Activated naive CD8-positive, alpha-beta T cell treated with anti-CD3 and anti-CD28 coated beads, Interleukin-2, amount 50 U/mL, for 24 hours (primary cell): Measurements from ENCODE around the gene TBC1D13.
"Not testable (repeated sequence)": the region's sequence is repeated elsewhere in the genome, so short reads cannot be mapped to it uniquely, and the experiment has no call there.

ENCODE experiments used
- ATAC-seq: fragments of 150-1000 bp; cut with Tn5 transposase; one replicate; pipeline ENCODE4 v1.10.0; 2021
- DNase-seq: peaks from one replicate; pipeline ENCODE4 v3.0.0; 2021
- H3K27ac Mint-ChIP-seq: one replicate; pipeline ENCODE4 v1.8.0; 2021; ENCODE audit warnings: mild to moderate bottlenecking, mixed read lengths
- H3K27me3 Mint-ChIP-seq: one replicate; pipeline ENCODE4 v1.8.0; 2021; ENCODE audit warnings: mixed read lengths
- H3K36me3 Mint-ChIP-seq: one replicate; pipeline ENCODE4 v1.8.0; 2021; ENCODE audit warnings: low read depth, mixed read lengths
- H3K4me1 Mint-ChIP-seq: one replicate; pipeline ENCODE4 v1.8.0; 2021; ENCODE audit warnings: mixed read lengths
- H3K4me3 Mint-ChIP-seq: one replicate; pipeline ENCODE4 v1.8.0; 2021; ENCODE audit warnings: mild to moderate bottlenecking, moderate library complexity, mixed read lengths
- H3K9me3 Mint-ChIP-seq: one replicate; pipeline ENCODE4 v1.8.0; 2021; ENCODE audit warnings: mixed read lengths

TBC1D13 gene

DNA sequence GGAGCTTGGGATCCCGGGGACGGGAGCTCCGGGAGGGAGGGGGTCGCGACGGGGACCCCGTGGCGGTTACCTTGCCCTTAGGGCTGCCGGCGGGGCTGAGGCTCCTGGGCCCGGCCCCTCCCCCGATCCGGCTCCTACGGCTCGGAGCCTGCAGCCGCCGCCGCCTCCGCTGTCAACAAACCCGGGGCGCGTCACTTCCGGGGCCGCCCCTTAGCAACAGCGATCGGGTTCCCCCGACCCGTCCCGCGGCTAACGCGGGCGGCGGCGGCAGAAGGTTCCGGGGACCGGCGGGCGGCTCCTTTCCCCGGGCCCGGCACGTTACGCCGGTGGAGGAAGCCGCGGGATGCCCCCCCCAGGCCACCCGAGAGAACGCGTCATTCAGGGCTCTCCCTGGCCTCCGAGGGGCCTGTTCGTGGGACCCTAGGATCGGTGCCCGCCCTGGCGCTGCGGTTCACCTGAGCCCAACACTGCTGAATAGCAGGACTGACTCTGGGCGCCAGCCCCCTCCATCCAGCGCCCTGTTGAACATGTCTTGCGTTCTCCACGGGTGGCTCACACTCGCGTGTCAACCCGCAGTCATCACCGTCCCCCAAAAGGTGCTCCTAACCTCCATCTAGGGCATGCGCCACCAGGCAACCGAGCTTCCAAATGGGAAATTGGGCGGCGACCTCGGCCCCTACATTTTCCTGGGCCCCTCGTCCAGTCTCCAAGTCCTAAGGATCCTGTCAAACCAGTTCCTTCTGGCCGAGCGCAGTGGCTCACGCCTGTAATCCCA lies 15.1 kb upstream of the TBC1D13 start, which contains the start of gene ZER1:
TSS of gene ZER1 (minus strand) at position 183 of the 775 bp plus-strand sequence. CDS start 16,362 bp downstream, outside the sequence.
- peak within 1 kb of the TSS; percentile 87 for H3K4me3 Mint-ChIP-seq
- H3K27ac Mint-ChIP-seq: peak within 1 kb of the TSS; percentile 64
- H3K4me1 Mint-ChIP-seq: peaks cover 15% of the 10 kb centered on the region
- DNase-seq: peak; percentile 97
- no peaks in the 10 kb centered on the region for H3K27me3 Mint-ChIP-seq
- peaks cover 7% of the 10 kb centered on the region for H3K36me3 Mint-ChIP-seq
- peak; percentile 94 for ATAC-seq
- H3K9me3 Mint-ChIP-seq: peaks cover 4% of the 10 kb centered on the region

DNA sequence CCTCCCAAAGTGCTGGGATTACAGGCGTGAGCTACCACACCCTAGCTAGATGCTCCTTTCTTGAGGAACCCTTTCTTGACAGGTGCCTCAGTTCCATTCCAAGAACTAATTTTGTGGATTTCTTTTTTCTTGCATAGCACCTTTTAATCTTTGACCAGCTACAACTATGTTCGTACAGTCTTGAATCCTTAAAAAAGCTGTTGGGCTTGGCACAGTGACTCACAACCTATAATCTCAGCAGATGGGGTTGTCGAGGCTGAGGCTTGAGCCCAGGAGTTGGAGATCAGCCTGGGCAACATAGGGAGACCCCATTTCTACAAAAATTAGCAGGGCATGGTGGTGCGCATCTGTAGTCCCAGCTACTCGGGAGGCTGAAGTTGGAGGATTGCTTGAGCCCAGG lies 14.0 kb upstream of the TBC1D13 start:
- Mint-ChIP-seq H3K27ac (no peak overlapping the region), H3K4me3 (no peak overlapping the region), H3K4me1 (peaks cover 15% of the 10 kb centered on the region), H3K9me3 (peaks cover 4% of the 10 kb centered on the region), H3K27me3 (no peaks in the 10 kb centered on the region), H3K36me3 (peaks cover 3% of the 10 kb centered on the region)
- ATAC-seq (no peak), DNase-seq (no peak)

DNA sequence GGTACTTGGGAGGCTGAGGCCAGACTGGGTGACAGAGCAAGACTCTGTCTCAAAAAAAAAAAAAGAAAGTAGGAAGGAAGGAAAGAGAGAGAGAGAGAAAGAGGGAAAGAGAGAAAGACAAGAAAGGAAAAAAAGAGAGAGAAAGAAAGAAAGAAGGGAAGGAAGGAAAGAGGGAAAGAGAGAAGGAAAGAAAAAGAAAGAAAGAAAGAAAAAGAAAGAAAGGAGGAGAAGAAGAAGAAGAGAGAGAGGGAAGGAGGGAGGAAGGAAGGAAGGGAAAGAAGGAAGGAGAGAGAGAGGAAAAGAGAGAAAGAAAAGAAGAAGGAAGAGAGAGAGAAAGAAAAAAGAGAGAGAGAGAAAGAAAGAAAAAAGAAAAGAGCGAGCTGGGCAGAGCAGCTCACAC lies 12.2 kb upstream of the TBC1D13 start:
- Mint-ChIP-seq H3K9me3 (peaks cover 4% of the 10 kb centered on the region), H3K4me1 (peaks cover 13% of the 10 kb centered on the region), H3K36me3 (peaks cover 3% of the 10 kb centered on the region), H3K4me3 (no peak overlapping the region), H3K27me3 (no peaks in the 10 kb centered on the region), H3K27ac (no peak overlapping the region)
- ATAC-seq (no peak), DNase-seq (no peak)

DNA sequence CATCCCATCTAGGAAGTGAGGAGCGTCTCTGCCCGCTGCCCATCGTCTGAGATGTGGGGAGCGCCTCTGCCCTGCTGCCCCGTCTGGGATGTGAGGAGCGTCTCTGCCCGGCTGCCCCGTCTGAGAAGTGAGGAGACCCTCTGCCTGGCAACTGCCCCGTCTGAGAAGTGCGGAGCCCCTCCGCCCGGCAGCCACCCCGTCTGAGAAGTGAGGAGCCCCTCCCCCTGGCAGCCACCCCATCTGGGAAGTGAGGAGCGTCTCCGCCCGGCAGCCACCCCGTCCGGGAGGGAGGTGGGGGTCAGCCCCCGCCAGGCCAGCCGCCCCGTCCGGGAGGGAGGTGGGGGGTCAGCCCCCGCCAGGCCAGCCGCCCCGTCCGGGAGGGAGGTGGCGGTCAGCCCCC lies 7.0 kb upstream of the TBC1D13 start:
- not testable (repeated sequence) for ATAC-seq

DNA sequence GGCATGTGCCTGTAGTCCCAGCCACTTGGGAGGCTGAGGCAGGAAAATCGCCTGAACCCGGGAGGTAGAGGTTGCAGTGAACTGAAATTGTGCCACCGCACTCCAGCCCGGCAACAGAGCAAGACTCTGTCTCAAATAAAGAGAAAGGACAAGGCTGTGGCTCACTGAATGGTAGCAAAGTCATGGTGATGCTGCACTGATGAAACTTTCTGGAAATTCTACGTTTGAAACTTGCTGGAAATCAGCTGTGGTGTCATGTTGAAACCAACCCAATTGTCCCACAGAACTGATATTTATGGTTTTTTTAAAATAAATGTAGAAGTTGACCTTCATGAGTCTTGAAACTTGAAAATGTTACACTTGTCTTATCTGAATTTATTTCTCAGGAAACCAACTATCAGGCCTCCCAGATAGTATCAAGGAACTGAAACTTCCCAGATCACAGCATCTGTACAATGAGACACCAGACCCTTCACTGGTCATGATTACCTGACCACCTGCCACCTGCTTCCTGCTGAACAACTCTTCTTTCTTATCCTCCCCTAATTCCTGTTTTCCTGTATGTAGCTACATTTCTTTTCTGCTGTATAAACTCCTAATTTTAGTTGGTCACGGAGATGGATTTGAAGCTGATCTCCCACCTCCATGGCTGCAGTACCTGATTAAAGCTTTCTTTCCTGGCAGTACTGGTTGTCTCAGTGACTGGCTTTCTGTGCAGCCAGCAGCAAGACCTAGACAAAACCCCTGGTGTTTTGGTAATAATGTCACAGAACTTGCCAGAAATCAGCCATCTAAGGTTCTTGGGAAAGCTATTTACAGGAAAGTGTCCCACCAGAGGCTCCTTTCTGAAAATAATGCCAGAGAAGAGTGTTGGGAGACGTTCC lies 5.6 kb upstream of the TBC1D13 start:
- DNase-seq: no peak
- Mint-ChIP-seq H3K9me3 (no peaks in the 10 kb centered on the region), H3K36me3 (no peaks in the 10 kb centered on the region), H3K4me3 (no peak overlapping the region), H3K4me1 (peaks cover 15% of the 10 kb centered on the region), H3K27me3 (no peaks in the 10 kb centered on the region), H3K27ac (peak overlapping the region; percentile 6)
- ATAC-seq: no peak

More for the DNA sequence above, 7.0 kb upstream of the TBC1D13 start:
- H3K4me3 Mint-ChIP-seq, H3K27ac Mint-ChIP-seq, H3K36me3 Mint-ChIP-seq, H3K9me3 Mint-ChIP-seq, DNase-seq, H3K27me3 Mint-ChIP-seq: not testable (repeated sequence)
- H3K4me1 Mint-ChIP-seq: peaks cover 14% of the 10 kb centered on the region

DNA sequence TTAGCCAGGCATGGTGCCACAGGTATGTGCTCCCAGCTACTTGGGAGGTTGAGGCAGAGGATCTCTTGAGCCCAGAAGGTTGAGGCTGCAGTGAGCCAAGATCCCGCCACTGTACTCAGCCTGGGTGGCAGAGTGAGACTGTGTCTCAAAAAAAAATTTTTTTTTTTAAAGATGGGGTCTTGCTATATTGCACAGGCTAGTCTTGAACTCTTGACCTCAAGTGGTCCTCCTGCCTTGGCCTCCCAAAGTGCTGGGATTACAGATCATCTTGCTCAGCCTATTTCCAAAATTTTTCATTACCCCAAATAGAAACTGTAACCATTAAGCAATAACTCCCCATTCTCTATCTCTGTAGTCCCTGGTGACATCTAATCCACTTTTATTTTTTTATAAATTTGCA lies 4.4 kb upstream of the TBC1D13 start:
- Mint-ChIP-seq H3K36me3 (no peaks in the 10 kb centered on the region), H3K4me1 (peaks cover 20% of the 10 kb centered on the region), H3K27me3 (no peaks in the 10 kb centered on the region), H3K4me3 (no peak overlapping the region), H3K27ac (no peak overlapping the region), H3K9me3 (no peaks in the 10 kb centered on the region)
- ATAC-seq: no peak
- DNase-seq: no peak

DNA sequence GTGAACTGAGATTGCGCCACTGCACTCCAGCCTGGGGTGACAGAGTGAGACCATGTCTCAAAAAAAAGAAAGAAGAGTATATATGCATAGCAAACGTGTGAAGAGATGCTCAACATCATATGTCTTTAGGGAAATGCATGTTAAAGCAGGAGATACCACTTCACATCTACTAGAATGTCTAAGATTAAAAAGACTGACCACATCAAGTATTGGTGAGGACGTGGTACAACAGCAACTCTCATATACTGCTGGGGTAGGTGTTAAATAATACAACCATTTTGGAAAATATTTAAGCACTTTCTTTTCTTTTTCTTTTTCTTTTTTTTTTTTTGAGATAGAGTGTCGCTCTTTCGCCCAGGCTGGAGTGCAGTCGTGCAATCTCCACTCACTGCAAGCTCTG lies 1.6 kb upstream of the TBC1D13 start:
- H3K4me1 Mint-ChIP-seq: peaks cover 32% of the 10 kb centered on the region
- no peaks in the 10 kb centered on the region for H3K9me3 Mint-ChIP-seq
- DNase-seq (no peak), ATAC-seq (no peak)
- H3K36me3 Mint-ChIP-seq: no peaks in the 10 kb centered on the region
- no peak overlapping the region for H3K4me3 Mint-ChIP-seq
- H3K27me3 Mint-ChIP-seq: no peaks in the 10 kb centered on the region
- H3K27ac Mint-ChIP-seq: no peak overlapping the region

DNA sequence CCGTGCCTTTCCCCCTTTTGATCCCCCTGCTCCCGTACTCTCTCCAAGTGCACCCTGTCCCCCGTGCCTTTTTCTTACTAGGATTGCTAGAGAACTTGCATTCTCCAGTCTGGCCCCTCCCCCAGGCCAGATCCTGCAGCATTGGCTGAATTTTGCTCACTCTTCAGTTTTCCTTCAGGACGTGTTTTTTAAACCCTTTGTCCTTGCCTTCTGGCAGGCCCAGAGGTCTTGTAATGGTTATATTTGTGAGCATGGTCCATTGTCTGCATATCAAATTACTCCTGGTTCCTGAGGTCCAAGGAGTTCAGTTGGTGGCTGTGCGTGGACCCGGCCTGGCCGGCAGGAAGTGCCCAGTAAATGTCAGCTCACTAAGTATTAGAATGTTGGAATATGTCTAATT lies 606 bp downstream of the TBC1D13 start:
- peaks cover 30% of the 10 kb centered on the region for H3K4me1 Mint-ChIP-seq

DNA sequence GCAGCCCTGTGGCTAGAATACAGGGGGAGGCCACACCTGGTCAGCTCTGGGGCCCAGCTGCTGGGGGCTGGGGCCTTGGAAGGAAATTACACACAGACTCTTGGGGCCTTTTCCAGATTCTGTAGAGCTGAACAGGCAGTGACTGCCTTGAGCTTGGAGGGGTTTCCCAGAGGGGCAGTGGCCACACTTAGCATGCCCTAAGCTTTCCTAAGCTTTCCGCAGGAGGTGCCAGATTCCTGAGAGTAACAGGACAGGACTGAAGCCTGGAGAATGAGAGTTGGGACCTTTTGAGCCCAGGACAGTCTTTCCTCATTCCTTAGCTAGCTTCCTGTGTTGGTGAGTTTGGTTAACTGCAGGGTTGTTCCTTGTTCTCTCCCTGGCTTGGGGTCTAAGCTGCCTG lies 1.4 kb downstream of the TBC1D13 start:
- H3K9me3 Mint-ChIP-seq: no peaks in the 10 kb centered on the region
- peak overlapping the region; percentile 18 for H3K27ac Mint-ChIP-seq
- ATAC-seq (no peak), DNase-seq (no peak)
- peak overlapping the region; percentile 86 for H3K4me3 Mint-ChIP-seq
- no peaks in the 10 kb centered on the region for H3K27me3 Mint-ChIP-seq
- H3K36me3 Mint-ChIP-seq: peaks cover 4% of the 10 kb centered on the region
- H3K4me1 Mint-ChIP-seq: peaks cover 33% of the 10 kb centered on the region

More for the DNA sequence above, 606 bp downstream of the TBC1D13 start:
- peak overlapping the region; percentile 84 for H3K27ac Mint-ChIP-seq
- no peaks in the 10 kb centered on the region for H3K9me3 Mint-ChIP-seq
- H3K36me3 Mint-ChIP-seq: peaks cover 4% of the 10 kb centered on the region
- peak overlapping the region; percentile 86 for H3K4me3 Mint-ChIP-seq
- H3K27me3 Mint-ChIP-seq: no peaks in the 10 kb centered on the region
- ATAC-seq: no peak
- peak; percentile 10 for DNase-seq

DNA sequence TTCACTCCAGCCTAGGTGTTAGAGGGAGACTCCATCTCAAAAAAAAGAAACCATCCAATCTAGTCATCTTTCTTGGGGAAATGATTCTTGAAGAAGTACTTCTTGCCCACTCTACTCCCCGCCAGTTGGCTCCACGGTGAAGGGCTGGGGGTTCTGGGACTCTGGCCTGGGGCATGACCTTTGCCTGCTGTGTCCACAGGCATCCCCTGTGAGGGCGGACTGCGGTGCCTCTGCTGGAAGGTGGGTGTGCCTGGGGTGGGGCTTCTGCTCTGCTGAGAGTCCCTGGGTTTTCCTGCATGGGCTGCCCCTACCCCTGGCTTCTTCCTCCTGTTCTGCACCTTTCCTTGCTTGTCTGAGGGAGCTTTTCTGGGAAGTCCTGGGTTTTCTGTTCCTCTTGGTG lies 3.5 kb downstream of the TBC1D13 start:
- no peak overlapping the region for H3K27ac Mint-ChIP-seq
- H3K9me3 Mint-ChIP-seq: no peaks in the 10 kb centered on the region
- peaks cover 27% of the 10 kb centered on the region for H3K4me1 Mint-ChIP-seq
- DNase-seq: no peak
- peaks cover 6% of the 10 kb centered on the region for H3K36me3 Mint-ChIP-seq
- no peak for ATAC-seq
- H3K4me3 Mint-ChIP-seq: no peak overlapping the region
- no peaks in the 10 kb centered on the region for H3K27me3 Mint-ChIP-seq

DNA sequence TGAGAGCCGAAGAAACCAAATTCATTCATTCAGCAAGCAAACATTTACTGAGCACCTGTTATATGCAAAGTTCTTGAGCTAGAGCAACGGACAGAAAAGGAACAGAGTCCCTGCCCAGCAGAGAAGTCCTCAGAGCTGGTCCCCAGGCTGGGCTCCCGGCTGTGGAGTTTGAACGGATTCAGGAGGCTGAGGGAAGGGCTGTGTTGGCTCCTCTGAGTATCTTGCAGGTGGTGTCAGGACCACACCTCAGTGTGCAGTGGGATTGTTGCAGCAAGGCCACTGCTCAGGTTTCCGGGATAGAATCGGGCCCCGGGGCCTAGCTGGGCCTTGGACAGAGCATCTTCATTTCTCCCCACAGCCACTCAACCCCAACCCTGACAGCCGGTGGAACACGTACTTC lies 5.1 kb downstream of the TBC1D13 start:
- ATAC-seq: no peak
- H3K9me3 Mint-ChIP-seq: no peaks in the 10 kb centered on the region
- H3K4me1 Mint-ChIP-seq: peaks cover 20% of the 10 kb centered on the region
- no peak for DNase-seq
- no peak overlapping the region for H3K27ac Mint-ChIP-seq
- H3K27me3 Mint-ChIP-seq: no peaks in the 10 kb centered on the region
- H3K36me3 Mint-ChIP-seq: peaks cover 7% of the 10 kb centered on the region
- H3K4me3 Mint-ChIP-seq: no peak overlapping the region

DNA sequence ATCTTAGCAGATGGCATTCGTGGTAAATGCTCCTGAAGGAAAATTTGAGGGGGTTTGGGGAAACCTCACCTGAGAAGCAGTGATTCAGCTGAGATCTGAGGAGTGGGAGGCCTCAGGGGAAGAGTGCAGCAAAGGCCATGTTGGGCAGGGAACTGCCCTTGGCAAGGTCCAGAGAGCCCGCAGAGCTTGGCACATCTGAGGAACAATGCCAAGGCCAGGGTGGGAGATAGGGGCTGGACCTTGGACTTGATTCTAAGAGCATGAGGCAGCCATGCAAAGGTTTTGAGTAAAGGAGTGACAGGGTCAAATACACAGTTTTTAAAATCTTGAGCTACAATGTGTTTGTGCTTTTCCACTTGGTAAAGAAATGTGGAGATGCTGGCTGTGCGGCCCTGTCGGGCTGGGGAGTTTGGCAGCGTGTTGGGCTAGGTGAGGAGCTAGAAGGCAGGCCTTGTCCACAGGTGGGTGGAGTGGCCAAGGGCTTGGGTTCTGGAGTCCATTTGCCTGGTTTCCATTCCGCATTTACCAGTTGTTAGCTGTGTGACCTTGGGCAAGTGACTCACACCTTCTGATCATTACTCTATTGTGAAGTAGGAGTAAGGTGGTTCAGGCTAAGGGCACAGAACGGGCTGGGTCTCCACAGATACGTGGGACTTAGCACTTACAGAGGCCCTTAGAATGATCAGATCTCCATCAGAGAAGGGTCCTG lies 6.1 kb downstream of the TBC1D13 start:
- peak overlapping the region; percentile 32 for H3K27ac Mint-ChIP-seq
- no peaks in the 10 kb centered on the region for H3K27me3 Mint-ChIP-seq
- H3K4me3 Mint-ChIP-seq: no peak overlapping the region
- peaks cover 16% of the 10 kb centered on the region for H3K4me1 Mint-ChIP-seq
- no peak for DNase-seq
- no peak for ATAC-seq
- no peaks in the 10 kb centered on the region for H3K9me3 Mint-ChIP-seq
- peaks cover 10% of the 10 kb centered on the region for H3K36me3 Mint-ChIP-seq

DNA sequence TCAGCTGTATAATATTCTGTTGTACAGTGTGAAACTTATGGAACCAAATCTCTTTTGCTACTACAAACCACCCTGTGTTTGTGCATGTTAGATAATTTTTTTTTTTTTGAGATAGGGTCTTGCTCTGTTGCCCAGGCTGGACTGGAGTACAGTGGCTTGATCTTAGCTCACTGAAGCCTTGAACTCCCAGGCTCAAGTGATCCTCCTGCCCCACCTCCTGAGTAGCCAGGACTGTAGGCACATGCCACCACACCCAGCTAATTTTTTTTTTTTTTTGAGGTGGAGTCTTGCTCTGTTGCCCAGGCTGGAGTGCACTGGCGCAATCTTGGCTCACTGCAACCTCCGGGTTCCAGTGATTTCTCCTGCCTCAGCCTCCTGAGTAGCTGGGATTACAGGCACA lies 7.9 kb downstream of the TBC1D13 start:
- H3K4me3 Mint-ChIP-seq, ATAC-seq, DNase-seq, H3K27me3 Mint-ChIP-seq, H3K9me3 Mint-ChIP-seq, H3K4me1 Mint-ChIP-seq, H3K27ac Mint-ChIP-seq: not testable (repeated sequence)
- H3K36me3 Mint-ChIP-seq: peaks cover 11% of the 10 kb centered on the region

DNA sequence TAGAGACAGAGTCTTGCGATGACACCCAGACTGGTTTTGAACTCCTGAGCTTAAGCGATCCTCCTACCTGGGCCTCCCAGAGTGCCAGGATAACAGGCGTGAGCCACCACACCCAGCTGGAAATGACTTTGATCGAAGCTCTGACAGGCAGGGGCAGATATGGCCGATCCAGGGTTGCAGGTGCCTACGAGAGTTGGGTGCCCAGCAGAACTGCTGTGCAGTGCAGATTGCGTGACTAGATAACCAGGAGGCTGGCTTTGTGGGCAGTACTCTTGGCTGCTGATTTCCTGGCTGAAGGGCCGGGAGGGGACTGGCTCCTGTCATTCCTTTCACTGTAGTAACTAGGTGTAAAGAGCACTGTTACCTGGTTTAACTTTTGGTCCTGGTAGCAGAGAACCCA lies 11.8 kb downstream of the TBC1D13 start:
- no peak for DNase-seq
- Mint-ChIP-seq H3K27ac (no peak overlapping the region), H3K36me3 (peaks cover 10% of the 10 kb centered on the region), H3K27me3 (no peaks in the 10 kb centered on the region), H3K9me3 (no peaks in the 10 kb centered on the region), H3K4me1 (no peaks in the 10 kb centered on the region), H3K4me3 (no peak overlapping the region)
- no peak for ATAC-seq
